Activated naive CD4-positive, alpha-beta T cell treated with anti-CD3 and anti-CD28 coated beads, Interleukin-2, amount 50 U/mL, for 72 hours (primary cell): ENCODE measurements around the gene CRIM1. TPM values are rescaled to one million over a fixed set of nuclear protein-coding genes. Genes with fewer than 3 reads are reported as not detected.

Experiments used
- ATAC-seq, 2 donors: fragments of 150-1000 bp; cut with Tn5 transposase; 2 replicates each; pipeline ENCODE4 v1.10.0; 2021; ENCODE audit warnings: mild to moderate bottlenecking in 2 of 2, moderate library complexity in 2 of 2
- DNase-seq, 2 donors: peaks; one replicate each; pipeline ENCODE4 v3.0.0; 2021 to 2022; ENCODE audit warnings: low spot score in 2 of 2
- H3K27ac Mint-ChIP-seq, 2 donors: one replicate each; pipeline ENCODE4 v1.8.0; 2022; ENCODE audit warnings: mild to moderate bottlenecking in 2 of 2, mixed read lengths in 2 of 2
- H3K36me3 Mint-ChIP-seq, 2 donors: one replicate each; pipeline ENCODE4 v1.8.0; 2022; ENCODE audit warnings: mixed read lengths in 2 of 2
- H3K9me3 Mint-ChIP-seq, 2 donors: one replicate each; pipeline ENCODE4 v1.8.0; 2022; ENCODE audit warnings: mixed read lengths in 2 of 2
- total RNA-seq, 2 donors: library from RNA; stranded (reverse); gene quantifications; one replicate each; pipeline ENCODE4 v1.2.3, GENCODE V29; 2022

Gene CRIM1
- total RNA-seq, 2 donors from 2014 or later = 3.3 to 4.2 TPM

GRCh38 chr2:36589230-36589630 lies 233.7 kb downstream of the CRIM1 start:
- peak overlapping the region in 1 of 2 donors; percentile 58 for H3K27ac Mint-ChIP-seq
- DNase-seq (no peak), ATAC-seq (no peak)
- H3K36me3 Mint-ChIP-seq = peaks cover 15 to 36% of the 10 kb centered on the region in 2 donors
- no peaks in the 10 kb centered on the region for H3K9me3 Mint-ChIP-seq

- no peak overlapping the region for H3K27ac Mint-ChIP-seq
- peaks cover 12 to 36% of the 10 kb centered on the region in 2 donors for H3K36me3 Mint-ChIP-seq
- no peaks in the 10 kb centered on the region for H3K9me3 Mint-ChIP-seq
- ATAC-seq = no peak
- no peak for DNase-seq
Measured at GRCh38 chr2:36594849-36595248, 239.3 kb downstream of the CRIM1 start.

GRCh38 chr2:36596397-36596796 lies 240.8 kb downstream of the CRIM1 start:
- peaks cover 7 to 26% of the 10 kb centered on the region in 2 donors for H3K36me3 Mint-ChIP-seq
- no peak overlapping the region for H3K27ac Mint-ChIP-seq
- ATAC-seq (no peak), DNase-seq (no peak)
- H3K9me3 Mint-ChIP-seq = no peaks in the 10 kb centered on the region

- Mint-ChIP-seq H3K36me3 (peaks cover 7 to 26% of the 10 kb centered on the region in 2 donors), H3K27ac (peak overlapping the region; percentile 64 to 85), H3K9me3 (no peaks in the 10 kb centered on the region)
- ATAC-seq = no peak
- no peak for DNase-seq
Measured at GRCh38 chr2:36597003-36597531, 241.5 kb downstream of the CRIM1 start.

- Mint-ChIP-seq H3K27ac (peak within 1 kb of the TSS; percentile 64 to 85), H3K36me3 (peaks cover 7 to 26% of the 10 kb centered on the region in 2 donors), H3K9me3 (no peaks in the 10 kb centered on the region)
- peak; percentile 70 to 77 for DNase-seq
- ATAC-seq = peak; percentile 95 to 96
Measured at GRCh38 chr2:36597532-36598377, 242.2 kb downstream of the CRIM1 start, which contains the start of gene FEZ2. TSS of gene FEZ2 (minus strand) at chr2:36598168. CDS start at chr2:36598142, 26 bp downstream.

Other genes with a start within 250 kb of the CRIM1 start
- gene FEZ2, start 242.4 kb downstream of the CRIM1 start, total RNA-seq = 10 to 100 TPM in 1 of 2 donors, 1 to 10 TPM in 1; 8.2 to 14.9 TPM